Measurements from ENCODE around the gene BCO2. TPM values are rescaled to one million over a fixed set of nuclear protein-coding genes. Genes with fewer than 3 reads are reported as not detected.
"Not testable (repeated sequence)": the region's sequence is repeated elsewhere in the genome, so short reads cannot be mapped to it uniquely, and the experiment has no call there.

BCO2 gene
- total RNA-seq, 1 donor from 2014 or later: 1.7 TPM

- intact Hi-C loops (cut with micrococcal nuclease): no loop called here
These were observed 8.8 kb upstream of the BCO2 start for GRCh38 chr11:112166562-112166961.

- intact Hi-C loops (cut with micrococcal nuclease): no loop called here
These were observed 8.2 kb upstream of the BCO2 start, which contains the start of gene TEX12 for GRCh38 chr11:112167145-112167544. Gene TEX12 (plus strand): TSS chr11:112167372. CDS start chr11:112169269, 1,897 bp downstream.

GRCh38 chr11:112172362-112172994, 2.8 kb upstream of the BCO2 start:
- intact Hi-C loops (cut with micrococcal nuclease): no loop called here

GRCh38 chr11:112173152-112173551, 2.2 kb upstream of the BCO2 start:
- intact Hi-C loops (cut with micrococcal nuclease): no loop called here

- intact Hi-C loops (cut with micrococcal nuclease): loop anchor here (1.0 to 2.0 kb wide), 3 partner anchors 62 to 305 kb away; partner anchors contain the start of gene ALG9
These were observed 264 bp downstream of the BCO2 start for GRCh38 chr11:112175599-112175952.

GRCh38 chr11:112176077-112176476, 765 bp downstream of the BCO2 start:
- intact Hi-C loops (cut with micrococcal nuclease): no loop called here

GRCh38 chr11:112177589-112177988, 2.3 kb downstream of the BCO2 start:
- intact Hi-C loops (cut with micrococcal nuclease): no loop called here

- intact Hi-C loops (cut with micrococcal nuclease): no loop called here
These were observed 3.1 kb downstream of the BCO2 start for GRCh38 chr11:112178428-112178827.

GRCh38 chr11:112178936-112179335, 3.6 kb downstream of the BCO2 start:
- intact Hi-C loops (cut with micrococcal nuclease): no loop called here

GRCh38 chr11:112179601-112180000, 4.3 kb downstream of the BCO2 start:
- intact Hi-C loops (cut with micrococcal nuclease): no loop called here

- intact Hi-C loops (cut with micrococcal nuclease): no loop called here
These were observed 7.6 kb downstream of the BCO2 start for GRCh38 chr11:112182867-112183266.

- intact Hi-C loops (cut with micrococcal nuclease): no loop called here
These were observed 10.6 kb downstream of the BCO2 start for GRCh38 chr11:112185883-112186282.

- intact Hi-C loops (cut with micrococcal nuclease): no loop called here
These were observed 11.0 kb downstream of the BCO2 start for GRCh38 chr11:112186304-112186703.

- intact Hi-C loops (cut with micrococcal nuclease): not testable (repeated sequence)
These were observed 19.8 kb downstream of the BCO2 start for GRCh38 chr11:112195113-112195512.

- intact Hi-C loops (cut with micrococcal nuclease): no loop called here
These were observed 20.6 kb downstream of the BCO2 start for GRCh38 chr11:112195951-112196351.

- intact Hi-C loops (cut with micrococcal nuclease): no loop called here
These were observed 21.3 kb downstream of the BCO2 start for GRCh38 chr11:112196519-112197087.

GRCh38 chr11:112199101-112199500, 23.8 kb downstream of the BCO2 start:
- intact Hi-C loops (cut with micrococcal nuclease): not testable (repeated sequence)

GRCh38 chr11:112200252-112200651, 24.9 kb downstream of the BCO2 start:
- intact Hi-C loops (cut with micrococcal nuclease): no loop called here

- intact Hi-C loops (cut with micrococcal nuclease): no loop called here
These were observed 30.8 kb downstream of the BCO2 start for GRCh38 chr11:112206071-112206470.

GRCh38 chr11:112210890-112211289, 35.6 kb downstream of the BCO2 start:
- intact Hi-C loops (cut with micrococcal nuclease): no loop called here

GRCh38 chr11:112211536-112211935, 36.2 kb downstream of the BCO2 start:
- intact Hi-C loops (cut with micrococcal nuclease): no loop called here

GRCh38 chr11:112212290-112212689, 37.0 kb downstream of the BCO2 start:
- intact Hi-C loops (cut with micrococcal nuclease): no loop called here

GRCh38 chr11:112212710-112213109, 37.4 kb downstream of the BCO2 start:
- intact Hi-C loops (cut with micrococcal nuclease): no loop called here
